DND-41 (cell line): ENCODE measurements around the gene AP3M1.

Source experiments
- ATAC-seq: fragments of 200-7000 bp; cut with Tn5 transposase; 3 replicates; pipeline ENCODE4 v1.9.1; 2021; ENCODE audit warnings: low read depth; ENCODE audit not compliant: insufficient read depth
- DNase-seq: peaks from one replicate; pipeline ENCODE4 v3.0.0-alpha.2; 2020
- H2AFZ ChIP-seq: 2 replicates; pipeline ENCODE4 v1.6.0; 2012; ENCODE audit warnings: low read depth, low read length
- H3K27ac ChIP-seq: 2 replicates; pipeline ENCODE4 v1.5.1; 2012; ENCODE audit warnings: low read length, inconsistent platforms
- H3K27me3 ChIP-seq: fragments of 200-600 bp; sonication (generic); 2 replicates; pipeline ENCODE4 v1.6.0; 2012; ENCODE audit warnings: low read length, mild to moderate bottlenecking, inconsistent platforms; ENCODE audit not compliant: insufficient read depth, poor library complexity
- H3K36me3 ChIP-seq: 2 replicates; pipeline ENCODE4 v1.5.1; 2012; ENCODE audit warnings: low read length, inconsistent platforms; ENCODE audit not compliant: insufficient read depth
- H3K4me1 ChIP-seq: 2 replicates; pipeline ENCODE4 v1.5.1; 2012; ENCODE audit warnings: mild to moderate bottlenecking, low read length; ENCODE audit not compliant: insufficient read depth
- H3K4me2 ChIP-seq: 2 replicates; pipeline ENCODE4 v1.6.0; 2012; ENCODE audit warnings: mild to moderate bottlenecking, moderate library complexity, low read length, inconsistent platforms; ENCODE audit not compliant: insufficient read depth
- H3K4me3 ChIP-seq, 2 experiments: fragments of 200-600 bp in 1 of 2; shearing (Covaris generic) in 1 of 2; 2 replicates each; pipeline ENCODE4 v1.5.1; 2012 to 2016; ENCODE audit warnings: inconsistent platforms in 2 of 2, low read length in 2 of 2, mild to moderate bottlenecking in 2 of 2, low read depth in 1 of 2, moderate library complexity in 1 of 2
- H3K79me2 ChIP-seq: 2 replicates; pipeline ENCODE4 v1.6.0; 2012; ENCODE audit warnings: low read length, inconsistent platforms; ENCODE audit not compliant: insufficient read depth
- H3K9ac ChIP-seq: 2 replicates; pipeline ENCODE4 v1.6.0; 2012; ENCODE audit warnings: low read depth, mild to moderate bottlenecking, inconsistent platforms, low read length, moderate library complexity
- H3K9me3 ChIP-seq: 2 replicates; pipeline ENCODE4 v1.5.1; 2012; ENCODE audit warnings: low read length, moderate library complexity, mild to moderate bottlenecking, inconsistent platforms; ENCODE audit not compliant: insufficient read depth, severe bottlenecking
- H4K20me1 ChIP-seq: 2 replicates; pipeline ENCODE4 v1.6.0; 2012; ENCODE audit warnings: low read length; ENCODE audit not compliant: insufficient read depth
- CTCF ChIP-seq: IDR thresholded peaks from 2 replicates; pipeline ENCODE4 v1.5.1; 2012; ENCODE audit warnings: borderline replicate concordance, low read length, moderate library complexity, mild to moderate bottlenecking; ENCODE audit not compliant: poor library complexity, severe bottlenecking; ENCODE audit errors: extremely low read depth
- EZH2 ChIP-seq: IDR thresholded peaks from 3 replicates; pipeline ENCODE4 v1.6.1; 2012; ENCODE audit warnings: borderline replicate concordance, low read depth, mild to moderate bottlenecking, moderate library complexity, low read length, inconsistent platforms; ENCODE audit not compliant: severe bottlenecking

Gene AP3M1

GRCh38 chr10:74117738-74118137, 32.9 kb downstream of the AP3M1 start:
- H2AFZ ChIP-seq = no peak overlapping the region
- TF ChIP-seq EZH2 = no peak
- no peak for TF ChIP-seq CTCF
- H3K79me2 ChIP-seq = no peaks in the 10 kb centered on the region
- no peak overlapping the region for H3K4me2 ChIP-seq
- H3K4me3 ChIP-seq = no peak overlapping the region
- no peaks in the 10 kb centered on the region for H3K27me3 ChIP-seq
- H3K9me3 ChIP-seq = no peaks in the 10 kb centered on the region
- H3K27ac ChIP-seq = no peak overlapping the region
- H3K9ac ChIP-seq = no peak overlapping the region
- no peaks in the 10 kb centered on the region for H4K20me1 ChIP-seq
- DNase-seq (no peak), ATAC-seq (no peak)
- H3K36me3 ChIP-seq = peaks cover 91% of the 10 kb centered on the region
- H3K4me1 ChIP-seq = no peaks in the 10 kb centered on the region

- H3K4me3 ChIP-seq = no peak overlapping the region
- ATAC-seq (no peak), DNase-seq (no peak)
- H3K9me3 ChIP-seq = no peaks in the 10 kb centered on the region
- H3K9ac ChIP-seq = no peak overlapping the region
- no peaks in the 10 kb centered on the region for H3K4me1 ChIP-seq
- no peaks in the 10 kb centered on the region for H3K27me3 ChIP-seq
- H4K20me1 ChIP-seq = no peaks in the 10 kb centered on the region
- no peak overlapping the region for H2AFZ ChIP-seq
- H3K4me2 ChIP-seq = no peak overlapping the region
- TF ChIP-seq CTCF (no peak), EZH2 (no peak)
- no peaks in the 10 kb centered on the region for H3K79me2 ChIP-seq
- peaks cover 73% of the 10 kb centered on the region for H3K36me3 ChIP-seq
- H3K27ac ChIP-seq = no peak overlapping the region
These were observed 36.6 kb downstream of the AP3M1 start for GRCh38 chr10:74114041-74114448.

- Histone ChIP-seq H3K36me3 (peaks cover 68% of the 10 kb centered on the region), H4K20me1 (no peaks in the 10 kb centered on the region), H3K9me3 (no peaks in the 10 kb centered on the region), H3K4me1 (no peaks in the 10 kb centered on the region), H3K4me2 (no peak overlapping the region), H3K79me2 (no peaks in the 10 kb centered on the region), H2AFZ (no peak overlapping the region), H3K27ac (no peak overlapping the region), H3K4me3 (no peak overlapping the region), H3K27me3 (no peaks in the 10 kb centered on the region), H3K9ac (no peak overlapping the region)
- DNase-seq (no peak), ATAC-seq (no peak)
- TF ChIP-seq EZH2 = no peak
- TF ChIP-seq CTCF = no peak
These were observed 37.1 kb downstream of the AP3M1 start for GRCh38 chr10:74113546-74113945.

GRCh38 chr10:74111799-74112198, 38.8 kb downstream of the AP3M1 start:
- Histone ChIP-seq H3K4me1 (no peaks in the 10 kb centered on the region), H4K20me1 (no peaks in the 10 kb centered on the region), H3K4me3 (no peak overlapping the region), H3K4me2 (no peak overlapping the region), H3K9ac (no peak overlapping the region), H3K9me3 (no peaks in the 10 kb centered on the region), H3K27me3 (no peaks in the 10 kb centered on the region), H3K27ac (no peak overlapping the region), H3K36me3 (peaks cover 54% of the 10 kb centered on the region), H3K79me2 (no peaks in the 10 kb centered on the region), H2AFZ (no peak overlapping the region)
- no peak for TF ChIP-seq CTCF
- TF ChIP-seq EZH2 = no peak
- no peak for DNase-seq
- no peak for ATAC-seq
